DOHH2 (cell line): ENCODE results near the gene URB2.

Source experiments
- H3F3A ChIP-seq: fragments of 200-600 bp; sonication (generic), shearing (Covaris generic); 2 replicates; pipeline ENCODE4 v1.6.0; 2016; ENCODE audit warnings: antibody characterized with exemption, mild to moderate bottlenecking; ENCODE audit not compliant: control insufficient read depth, insufficient read depth
- H3K27ac ChIP-seq: fragments of 200-600 bp; sonication (generic); 2 replicates; pipeline ENCODE4 v1.5.1; 2014; ENCODE audit warnings: low read depth, mild to moderate bottlenecking, low read length, moderate library complexity
- H3K27me3 ChIP-seq: fragments of 200-600 bp; sonication (generic); 2 replicates; pipeline ENCODE4 v1.6.1; 2014; ENCODE audit warnings: mild to moderate bottlenecking, low read length, mixed read lengths; ENCODE audit not compliant: control insufficient read depth
- H3K36me3 ChIP-seq: fragments of 200-600 bp; sonication (generic); 2 replicates; pipeline ENCODE4 v1.6.1; 2014; ENCODE audit warnings: mild to moderate bottlenecking, low read length, moderate library complexity, mixed read lengths; ENCODE audit not compliant: control insufficient read depth
- H3K4me1 ChIP-seq: fragments of 200-600 bp; sonication (generic); 2 replicates; pipeline ENCODE4 v1.6.1; 2014; ENCODE audit warnings: mild to moderate bottlenecking, low read length, mixed read lengths; ENCODE audit not compliant: control insufficient read depth
- H3K4me2 ChIP-seq: fragments of 200-600 bp; sonication (generic); 2 replicates; pipeline ENCODE4 v1.6.0; 2014; ENCODE audit warnings: mild to moderate bottlenecking, low read length, moderate library complexity
- H3K4me3 ChIP-seq: fragments of 200-600 bp; sonication (generic); 2 replicates; pipeline ENCODE4 v1.5.1; 2014; ENCODE audit warnings: mild to moderate bottlenecking, low read length, mixed read lengths
- H3K79me2 ChIP-seq: fragments of 200-600 bp; sonication (generic); 2 replicates; pipeline ENCODE4 v1.6.1; 2014; ENCODE audit warnings: mild to moderate bottlenecking, low read length, mixed read lengths; ENCODE audit not compliant: control insufficient read depth
- H3K9me2 ChIP-seq: fragments of 200-600 bp; sonication (generic); replicated peaks from 2 replicates; pipeline ENCODE4 v1.6.1; 2014; ENCODE audit warnings: mild to moderate bottlenecking, low read length, mixed read lengths; ENCODE audit not compliant: control insufficient read depth
- H3K9me3 ChIP-seq: fragments of 200-600 bp; sonication (generic); 2 replicates; pipeline ENCODE4 v1.6.1; 2014; ENCODE audit warnings: antibody characterized with exemption, low read length, mixed read lengths; ENCODE audit not compliant: control insufficient read depth, insufficient read depth
- H4K20me1 ChIP-seq: fragments of 200-600 bp; sonication (generic); 2 replicates; pipeline ENCODE4 v1.6.0; 2014; ENCODE audit warnings: low read depth, mild to moderate bottlenecking, antibody characterized with exemption, low read length, moderate library complexity; ENCODE audit not compliant: control insufficient read depth, insufficient read depth
- EZH2phosphoT487 ChIP-seq: fragments of 200-600 bp; sonication (generic); IDR thresholded peaks from 2 replicates; pipeline ENCODE4 v1.6.1; 2017; ENCODE audit warnings: borderline replicate concordance, mild to moderate bottlenecking, antibody characterized with exemption, low read length, moderate library complexity, mixed read lengths
- TF ChIP-seq, protein P1 (sequence below): fragments of 200-600 bp; sonication (generic); IDR thresholded peaks from one replicate; pipeline ENCODE4 v1.5.1; 2014; ENCODE audit warnings: antibody characterized with exemption, mild to moderate bottlenecking, low read depth, low read length; ENCODE audit not compliant: poor library complexity, severe bottlenecking

The URB2 gene

DNA sequence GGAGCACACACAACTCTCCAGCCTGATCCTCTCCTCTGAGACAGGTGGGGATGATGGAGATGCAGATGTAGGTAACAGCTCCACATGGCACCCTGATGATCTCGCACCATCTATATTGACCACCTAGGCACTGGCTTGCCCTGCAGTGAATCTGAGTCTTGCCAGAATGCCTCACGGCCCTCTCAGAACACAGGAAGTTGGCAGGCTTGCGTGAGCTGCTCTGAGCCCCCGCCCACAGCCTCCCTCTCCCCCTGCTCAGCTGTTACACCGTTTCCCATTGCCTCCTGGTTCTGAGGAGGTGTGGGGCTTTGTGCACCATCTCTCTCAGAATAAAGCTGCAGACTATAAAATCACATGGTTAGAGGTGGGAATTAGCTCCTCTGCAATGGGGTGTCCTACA, 48.0 kb downstream of the URB2 start:
- Histone ChIP-seq H3K9me2 (no peaks in the 10 kb centered on the region), H3K4me2 (no peak overlapping the region), H3K27me3 (no peaks in the 10 kb centered on the region), H3K27ac (no peak overlapping the region), H3K9me3 (no peaks in the 10 kb centered on the region), H3K4me1 (no peaks in the 10 kb centered on the region), H4K20me1 (no peaks in the 10 kb centered on the region), H3K79me2 (no peaks in the 10 kb centered on the region), H3F3A (no peaks in the 10 kb centered on the region), H3K36me3 (no peaks in the 10 kb centered on the region), H3K4me3 (no peak overlapping the region)
- no peak for TF ChIP-seq EZH2phosphoT487
- TF ChIP-seq, protein P1, sequence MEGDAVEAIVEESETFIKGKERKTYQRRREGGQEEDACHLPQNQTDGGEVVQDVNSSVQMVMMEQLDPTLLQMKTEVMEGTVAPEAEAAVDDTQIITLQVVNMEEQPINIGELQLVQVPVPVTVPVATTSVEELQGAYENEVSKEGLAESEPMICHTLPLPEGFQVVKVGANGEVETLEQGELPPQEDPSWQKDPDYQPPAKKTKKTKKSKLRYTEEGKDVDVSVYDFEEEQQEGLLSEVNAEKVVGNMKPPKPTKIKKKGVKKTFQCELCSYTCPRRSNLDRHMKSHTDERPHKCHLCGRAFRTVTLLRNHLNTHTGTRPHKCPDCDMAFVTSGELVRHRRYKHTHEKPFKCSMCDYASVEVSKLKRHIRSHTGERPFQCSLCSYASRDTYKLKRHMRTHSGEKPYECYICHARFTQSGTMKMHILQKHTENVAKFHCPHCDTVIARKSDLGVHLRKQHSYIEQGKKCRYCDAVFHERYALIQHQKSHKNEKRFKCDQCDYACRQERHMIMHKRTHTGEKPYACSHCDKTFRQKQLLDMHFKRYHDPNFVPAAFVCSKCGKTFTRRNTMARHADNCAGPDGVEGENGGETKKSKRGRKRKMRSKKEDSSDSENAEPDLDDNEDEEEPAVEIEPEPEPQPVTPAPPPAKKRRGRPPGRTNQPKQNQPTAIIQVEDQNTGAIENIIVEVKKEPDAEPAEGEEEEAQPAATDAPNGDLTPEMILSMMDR, result no peak

DNA sequence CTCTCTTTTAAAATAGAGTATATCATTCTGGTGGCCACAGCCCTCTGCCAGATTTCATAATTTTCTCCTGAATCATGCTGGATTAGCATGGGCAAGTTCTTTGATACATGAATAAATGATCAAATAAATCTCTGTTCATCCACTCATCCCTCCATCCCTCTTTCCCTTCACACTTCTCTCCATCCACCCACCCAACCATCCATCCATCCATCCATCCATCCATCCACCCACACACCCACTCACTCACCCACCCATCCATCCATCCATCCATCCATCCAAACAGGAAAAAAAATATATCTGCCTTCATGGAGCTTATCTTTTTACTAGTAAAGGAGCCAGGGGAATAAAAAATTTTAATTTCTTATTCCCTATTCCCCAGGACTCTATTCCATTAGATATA, 49.3 kb downstream of the URB2 start:
- no peaks in the 10 kb centered on the region for H3K27me3 ChIP-seq
- H3K27ac ChIP-seq, result no peak overlapping the region
- H4K20me1 ChIP-seq, result no peaks in the 10 kb centered on the region
- no peaks in the 10 kb centered on the region for H3K9me2 ChIP-seq
- H3K9me3 ChIP-seq, result no peaks in the 10 kb centered on the region
- no peak overlapping the region for H3K4me2 ChIP-seq
- no peaks in the 10 kb centered on the region for H3K4me1 ChIP-seq
- H3K79me2 ChIP-seq, result no peaks in the 10 kb centered on the region
- no peaks in the 10 kb centered on the region for H3K36me3 ChIP-seq
- H3K4me3 ChIP-seq, result no peak overlapping the region
- H3F3A ChIP-seq, result no peaks in the 10 kb centered on the region
- no peak for TF ChIP-seq EZH2phosphoT487
- TF ChIP-seq, protein P1, result no peak

DNA sequence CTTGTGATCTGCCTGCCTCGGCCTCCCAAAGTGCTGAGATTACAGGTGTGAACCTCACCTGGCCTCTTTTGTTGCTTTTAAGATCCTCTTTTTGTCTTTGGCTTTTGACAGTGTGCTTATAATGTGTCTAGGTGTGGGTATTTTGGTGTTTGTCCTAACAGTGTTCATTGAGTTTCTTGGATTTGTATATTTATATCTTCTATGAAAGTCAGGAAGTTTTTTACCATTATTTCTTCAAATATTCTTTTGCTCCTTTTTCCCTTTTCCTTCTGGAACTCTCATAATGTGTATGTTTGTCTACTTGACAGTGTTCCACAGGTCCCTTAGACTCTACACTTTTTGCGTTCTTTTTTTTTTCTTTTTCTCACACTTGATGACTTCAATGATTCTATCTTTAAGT, 59.1 kb downstream of the URB2 start:
- no peaks in the 10 kb centered on the region for H3K36me3 ChIP-seq
- H3K9me3 ChIP-seq, result no peaks in the 10 kb centered on the region
- H4K20me1 ChIP-seq, result no peaks in the 10 kb centered on the region
- no peaks in the 10 kb centered on the region for H3K27me3 ChIP-seq
- no peak overlapping the region for H3K4me2 ChIP-seq
- no peaks in the 10 kb centered on the region for H3K4me1 ChIP-seq
- H3K27ac ChIP-seq, result no peak overlapping the region
- no peaks in the 10 kb centered on the region for H3K9me2 ChIP-seq
- no peaks in the 10 kb centered on the region for H3K79me2 ChIP-seq
- no peak overlapping the region for H3K4me3 ChIP-seq
- H3F3A ChIP-seq, result no peaks in the 10 kb centered on the region
- TF ChIP-seq, protein P1, result no peak
- TF ChIP-seq EZH2phosphoT487, result no peak

DNA sequence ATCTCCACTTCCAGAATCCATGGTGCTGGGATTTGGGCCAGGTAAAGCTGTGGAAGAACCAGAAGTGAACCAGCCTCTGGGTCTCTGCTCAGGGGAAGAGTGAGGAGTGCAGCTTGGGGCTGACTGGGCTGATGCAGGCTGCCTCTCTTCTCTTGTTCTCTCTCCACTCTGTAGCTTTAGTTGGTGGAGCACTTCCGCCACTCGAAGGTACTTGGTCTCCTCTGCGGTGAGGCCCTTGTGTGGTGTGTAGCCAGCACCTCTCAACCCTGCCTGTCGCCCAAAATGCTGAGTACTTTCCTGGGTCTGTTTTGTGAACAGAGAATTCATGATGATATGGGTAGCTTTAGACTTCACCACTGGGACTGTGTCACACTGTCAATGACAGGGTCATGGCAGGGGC, 63.2 kb downstream of the URB2 start:
- no peak for TF ChIP-seq EZH2phosphoT487
- TF ChIP-seq, protein P1, result no peak
- Histone ChIP-seq H3K4me3 (no peak overlapping the region), H4K20me1 (no peaks in the 10 kb centered on the region), H3K9me3 (no peaks in the 10 kb centered on the region), H3K4me2 (no peak overlapping the region), H3K36me3 (no peaks in the 10 kb centered on the region), H3K79me2 (no peaks in the 10 kb centered on the region), H3K27me3 (no peaks in the 10 kb centered on the region), H3F3A (0 out of 2 replicates have a peak, but pooled peaks cover 3% of the 10 kb centered on the region), H3K4me1 (peaks cover 36% of the 10 kb centered on the region), H3K9me2 (no peaks in the 10 kb centered on the region), H3K27ac (no peak overlapping the region)
